BLaER1 (cell line): ENCODE measurements around the gene DHRSX.
"Not testable (repeated sequence)": the region's sequence is repeated elsewhere in the genome, so short reads cannot be mapped to it uniquely, and the experiment has no call there.

ENCODE experiments used
- H3K27ac ChIP-seq: shearing (Covaris generic); formaldehyde crosslinking; 2 replicates; pipeline ENCODE4 v1.8.1; 2022
- H3K27me3 ChIP-seq: shearing (Covaris generic); formaldehyde crosslinking; 2 replicates; pipeline ENCODE4 v1.8.1; 2022
- H3K36me3 ChIP-seq: shearing (Covaris generic); formaldehyde crosslinking; 2 replicates; pipeline ENCODE4 v1.8.1; 2022
- H3K4me1 ChIP-seq: shearing (Covaris generic); formaldehyde crosslinking; 2 replicates; pipeline ENCODE4 v1.8.1; 2022
- H3K4me2 ChIP-seq: shearing (Covaris generic); formaldehyde crosslinking; 2 replicates; pipeline ENCODE4 v1.8.1; 2022
- H3K4me3 ChIP-seq: shearing (Covaris generic); formaldehyde crosslinking; 2 replicates; pipeline ENCODE4 v1.8.1; 2022
- H3K9ac ChIP-seq: shearing (Covaris generic); formaldehyde crosslinking; 2 replicates; pipeline ENCODE4 v1.8.1; 2022
- H3K9me3 ChIP-seq: shearing (Covaris generic); formaldehyde crosslinking; 2 replicates; pipeline ENCODE4 v1.8.1; 2022
- H4K20me1 ChIP-seq: shearing (Covaris generic); formaldehyde crosslinking; 2 replicates; pipeline ENCODE4 v1.8.1; 2022
- Cebpa-rat ChIP-seq: shearing (Covaris generic); IDR thresholded peaks from 2 replicates; pipeline ENCODE4 v1.8.1; 2022

The DHRSX gene

DNA sequence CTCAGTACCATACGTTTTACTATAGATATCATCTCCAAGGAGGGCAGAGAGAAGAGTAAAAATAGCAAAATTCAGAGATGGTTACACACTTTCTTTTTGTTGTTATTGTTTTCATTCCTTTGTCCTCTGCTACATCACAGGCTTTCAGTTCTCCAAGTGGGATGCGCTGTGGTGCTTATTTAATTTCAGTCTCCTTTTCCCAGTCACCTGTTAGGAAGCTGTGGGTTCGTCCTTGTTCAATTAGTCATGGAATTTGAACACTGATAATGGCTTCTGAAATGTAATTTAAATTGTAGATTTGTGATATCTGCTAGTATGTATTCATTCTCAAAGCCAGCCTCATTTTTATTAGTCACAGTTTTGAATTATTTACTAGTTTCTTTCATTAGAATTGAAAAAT lies 38.8 kb upstream of the DHRSX start:
- H4K20me1 ChIP-seq = no peaks in the 10 kb centered on the region
- H3K9ac ChIP-seq = no peak overlapping the region
- H3K27me3 ChIP-seq = no peaks in the 10 kb centered on the region
- H3K36me3 ChIP-seq = no peaks in the 10 kb centered on the region
- H3K4me1 ChIP-seq = 0 out of 2 replicates have a peak, but pooled peaks cover 4% of the 10 kb centered on the region
- no peak overlapping the region for H3K4me2 ChIP-seq
- H3K27ac ChIP-seq = no peak overlapping the region
- TF ChIP-seq Cebpa-rat = no peak
- no peaks in the 10 kb centered on the region for H3K9me3 ChIP-seq
- no peak overlapping the region for H3K4me3 ChIP-seq

DNA sequence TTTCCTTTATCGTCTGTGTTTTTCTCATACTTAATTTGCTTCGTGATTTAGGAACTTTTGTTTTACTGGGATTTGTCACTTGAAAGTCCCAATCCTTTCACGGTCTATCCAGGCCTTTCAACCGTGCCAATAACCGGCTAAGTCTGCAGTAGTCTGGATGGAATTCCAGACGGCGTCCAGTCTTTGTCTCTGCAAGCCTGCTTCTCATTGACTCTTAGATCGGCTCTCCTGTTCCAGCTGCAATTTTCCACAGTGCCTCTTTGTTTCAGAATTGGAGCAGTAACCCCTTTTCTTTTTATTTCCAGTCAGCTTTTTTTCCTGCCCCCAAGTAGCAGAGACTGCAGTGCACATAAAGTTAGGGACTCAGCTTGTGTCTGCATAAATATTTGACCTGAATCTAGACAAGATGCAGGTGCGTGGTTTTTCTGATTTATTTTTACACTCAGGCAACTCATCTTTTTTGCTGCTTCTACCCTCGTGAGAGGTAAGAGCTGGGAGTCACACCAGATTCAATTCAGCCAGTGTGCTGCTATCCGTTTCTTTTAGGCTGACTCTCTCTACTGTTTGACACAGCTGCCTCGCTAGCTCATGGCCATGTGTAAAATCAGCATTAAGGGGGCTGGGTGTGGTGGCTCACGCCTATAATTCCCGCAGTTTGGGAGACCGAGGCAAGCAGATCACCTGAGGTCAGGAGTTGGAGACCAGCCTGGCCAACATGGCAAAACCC lies 37.4 kb upstream of the DHRSX start:
- no peak overlapping the region for H3K9ac ChIP-seq
- 0 out of 2 replicates have a peak, but pooled peaks cover 5% of the 10 kb centered on the region for H3K4me1 ChIP-seq
- H3K4me2 ChIP-seq = no peak overlapping the region
- no peak for TF ChIP-seq Cebpa-rat
- no peak overlapping the region for H3K4me3 ChIP-seq
- no peaks in the 10 kb centered on the region for H3K9me3 ChIP-seq
- H3K27ac ChIP-seq = no peak overlapping the region
- H4K20me1 ChIP-seq = no peaks in the 10 kb centered on the region
- no peaks in the 10 kb centered on the region for H3K36me3 ChIP-seq
- H3K27me3 ChIP-seq = no peaks in the 10 kb centered on the region

DNA sequence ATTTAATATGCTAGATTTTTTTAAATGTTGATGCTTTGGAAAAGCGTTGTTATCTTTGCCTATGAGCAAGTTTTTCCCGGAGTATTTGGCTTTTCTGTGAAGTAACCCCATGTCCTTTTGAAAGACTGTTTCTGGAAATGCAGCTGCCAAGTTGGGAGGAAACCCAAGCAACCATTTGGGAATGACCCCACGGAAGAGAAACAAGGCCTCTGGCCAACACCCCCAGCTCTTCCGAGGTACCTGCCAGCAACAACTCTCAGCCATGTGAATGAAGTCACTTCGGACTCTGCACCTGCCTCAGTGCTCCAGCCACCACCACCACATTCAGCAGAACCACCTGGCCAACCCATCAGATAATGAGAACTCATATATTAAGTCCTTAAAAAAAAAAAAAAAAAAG lies 36.2 kb upstream of the DHRSX start:
- no peak overlapping the region for H3K27ac ChIP-seq
- no peak overlapping the region for H3K4me2 ChIP-seq
- H3K4me3 ChIP-seq = no peak overlapping the region
- TF ChIP-seq Cebpa-rat = no peak
- 0 out of 2 replicates have a peak, but pooled peaks cover 4% of the 10 kb centered on the region for H3K4me1 ChIP-seq
- no peaks in the 10 kb centered on the region for H3K9me3 ChIP-seq
- no peak overlapping the region for H3K9ac ChIP-seq
- H3K36me3 ChIP-seq = no peaks in the 10 kb centered on the region
- H3K27me3 ChIP-seq = no peaks in the 10 kb centered on the region
- H4K20me1 ChIP-seq = no peaks in the 10 kb centered on the region

DNA sequence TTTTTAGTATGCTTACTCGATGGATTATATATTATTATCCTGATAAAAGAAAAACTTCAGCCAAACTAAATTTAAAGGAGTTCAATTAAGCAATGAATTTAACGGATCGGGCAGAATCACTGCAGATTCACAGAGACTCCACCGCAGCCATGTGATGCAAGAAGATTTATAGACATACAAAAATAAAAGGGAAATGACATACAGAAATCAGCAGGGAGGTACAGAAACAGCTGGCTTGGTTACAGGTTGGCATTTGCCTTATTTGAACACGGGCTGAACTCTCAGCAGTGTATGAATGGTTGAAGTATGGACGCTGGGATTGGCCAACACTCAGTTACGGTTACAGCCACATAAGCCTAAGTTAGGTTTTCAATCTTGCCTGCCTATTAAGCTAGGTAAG lies 35.4 kb upstream of the DHRSX start:
- no peaks in the 10 kb centered on the region for H3K36me3 ChIP-seq
- no peak overlapping the region for H3K4me2 ChIP-seq
- no peak overlapping the region for H3K9ac ChIP-seq
- TF ChIP-seq Cebpa-rat = no peak
- H3K27ac ChIP-seq = no peak overlapping the region
- no peaks in the 10 kb centered on the region for H3K27me3 ChIP-seq
- H4K20me1 ChIP-seq = no peaks in the 10 kb centered on the region
- 0 out of 2 replicates have a peak, but pooled peaks cover 4% of the 10 kb centered on the region for H3K4me1 ChIP-seq
- no peak overlapping the region for H3K4me3 ChIP-seq
- 0 out of 2 replicates have a peak, but pooled peaks cover 3% of the 10 kb centered on the region for H3K9me3 ChIP-seq

DNA sequence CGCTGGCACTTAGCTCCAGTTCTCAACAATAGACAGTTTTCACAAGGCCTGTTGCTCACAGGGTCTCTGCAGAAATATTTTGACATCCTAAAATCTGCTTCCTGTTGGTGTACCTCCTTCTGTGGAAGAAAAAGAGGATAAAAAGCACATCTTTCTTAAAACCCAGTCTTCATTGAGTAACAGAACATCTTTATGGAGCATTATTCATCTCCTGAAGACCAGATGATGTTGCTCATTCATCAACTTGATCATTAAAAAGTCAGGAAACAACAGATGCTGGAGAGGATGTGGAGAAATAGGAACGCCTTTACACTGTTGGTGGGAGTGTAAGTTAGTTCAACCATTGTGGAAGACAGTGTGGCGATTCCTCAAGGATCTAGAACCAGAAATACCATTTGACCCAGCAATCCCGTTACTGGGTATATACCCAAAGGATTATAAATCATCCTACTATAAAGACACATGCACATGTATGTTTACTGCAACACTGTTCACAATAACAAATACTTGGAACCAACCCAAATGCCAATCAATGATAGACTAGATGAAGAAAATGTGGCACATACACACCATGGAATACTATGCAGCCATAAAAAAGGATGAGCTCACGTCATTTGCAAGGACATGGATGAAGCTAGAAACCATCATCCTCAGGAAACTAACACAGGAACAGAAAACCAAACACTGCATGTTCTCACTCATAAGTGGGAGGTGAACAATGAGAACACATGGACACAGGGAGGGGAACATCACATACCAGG lies 33.7 kb upstream of the DHRSX start:
- H3K4me2 ChIP-seq, H3K4me3 ChIP-seq, H3K4me1 ChIP-seq, H4K20me1 ChIP-seq, H3K27ac ChIP-seq, H3K9me3 ChIP-seq, H3K9ac ChIP-seq, H3K27me3 ChIP-seq, H3K36me3 ChIP-seq: not testable (repeated sequence)

DNA sequence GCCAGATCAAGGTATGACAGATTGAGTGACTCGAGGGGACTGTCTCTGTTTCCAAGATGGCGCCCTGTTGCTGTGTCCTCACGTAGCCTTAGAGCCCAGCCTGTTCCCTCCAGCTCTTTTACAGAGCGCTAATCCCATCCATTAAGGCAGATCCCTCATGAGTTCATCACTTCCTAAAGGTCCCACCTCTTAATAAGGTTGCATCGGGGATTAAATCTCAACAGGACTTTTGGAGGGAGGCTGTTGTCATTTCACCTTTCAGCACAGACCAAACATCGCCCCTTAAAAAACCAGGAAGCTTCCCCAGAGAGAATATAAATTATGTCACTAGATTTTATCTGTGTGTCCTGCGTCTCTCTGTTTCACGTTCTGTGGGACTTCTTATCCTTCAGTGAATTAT lies 32.6 kb upstream of the DHRSX start:
- H3K27ac ChIP-seq = no peak overlapping the region
- TF ChIP-seq Cebpa-rat = no peak
- H3K36me3 ChIP-seq = no peaks in the 10 kb centered on the region
- no peaks in the 10 kb centered on the region for H3K27me3 ChIP-seq
- H3K4me1 ChIP-seq = 0 out of 2 replicates have a peak, but pooled peaks cover 4% of the 10 kb centered on the region
- H3K4me3 ChIP-seq = no peak overlapping the region
- peaks cover 8% of the 10 kb centered on the region; the same call in 1 of the 2 replicates for H3K9me3 ChIP-seq
- no peak overlapping the region for H3K4me2 ChIP-seq
- no peak overlapping the region for H3K9ac ChIP-seq
- no peaks in the 10 kb centered on the region for H4K20me1 ChIP-seq

DNA sequence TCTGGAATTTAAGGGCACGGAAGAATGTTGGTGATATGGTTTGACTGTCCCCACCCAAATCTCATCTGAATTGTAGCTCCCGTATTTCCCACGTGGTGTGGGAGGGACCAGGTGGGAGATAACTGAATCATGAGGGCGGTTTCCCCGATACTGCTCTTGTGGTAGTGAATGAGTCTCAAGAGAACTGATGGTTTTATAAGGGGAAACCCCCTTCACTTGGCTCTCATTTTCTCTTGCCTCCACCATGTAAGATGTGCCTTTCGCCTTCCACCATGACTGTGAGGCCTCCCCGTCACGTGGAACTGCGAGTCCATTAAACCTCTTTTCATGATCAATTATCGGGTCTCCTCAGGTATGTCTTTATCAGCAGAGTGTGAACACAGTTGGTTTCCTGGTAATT lies 25.6 kb upstream of the DHRSX start:
- H3K9ac ChIP-seq = no peak overlapping the region
- H3K27me3 ChIP-seq = no peaks in the 10 kb centered on the region
- no peak for TF ChIP-seq Cebpa-rat
- no peak overlapping the region for H3K4me3 ChIP-seq
- peak overlapping the region; percentile 16; the same call in 1 of the 2 replicates for H3K4me2 ChIP-seq
- H3K36me3 ChIP-seq = no peaks in the 10 kb centered on the region
- H3K9me3 ChIP-seq = peaks cover 34% of the 10 kb centered on the region
- no peak overlapping the region for H3K27ac ChIP-seq
- no peaks in the 10 kb centered on the region for H4K20me1 ChIP-seq
- H3K4me1 ChIP-seq = peaks cover 14% of the 10 kb centered on the region; the same call in 1 of the 2 replicates

DNA sequence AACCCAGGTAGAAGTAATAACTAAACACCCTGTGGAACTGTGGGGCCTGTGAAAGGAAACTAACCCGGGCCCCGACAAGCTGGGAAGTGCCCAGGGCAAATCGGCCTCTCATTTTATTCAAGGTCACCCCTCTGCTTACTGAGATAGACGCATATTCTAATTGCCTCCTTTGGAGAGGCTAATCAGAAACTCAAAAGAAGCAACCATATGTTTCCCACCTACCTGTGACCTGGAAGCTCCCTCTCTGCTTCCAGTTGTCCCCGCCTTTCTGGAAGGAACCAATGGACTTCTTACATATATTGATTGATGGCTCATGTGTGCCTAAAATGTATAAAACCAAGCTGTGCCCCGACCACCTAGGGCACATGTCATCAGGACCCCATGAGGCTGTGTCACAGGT lies 23.1 kb upstream of the DHRSX start:
- Histone ChIP-seq H3K9me3 (peaks cover 33% of the 10 kb centered on the region), H3K27me3 (no peaks in the 10 kb centered on the region), H3K4me1 (peaks cover 21% of the 10 kb centered on the region; the same call in 1 of the 2 replicates), H3K4me3 (no peak overlapping the region), H4K20me1 (no peaks in the 10 kb centered on the region), H3K27ac (no peak overlapping the region), H3K4me2 (no peak overlapping the region), H3K36me3 (no peaks in the 10 kb centered on the region), H3K9ac (no peak overlapping the region)
- no peak for TF ChIP-seq Cebpa-rat

DNA sequence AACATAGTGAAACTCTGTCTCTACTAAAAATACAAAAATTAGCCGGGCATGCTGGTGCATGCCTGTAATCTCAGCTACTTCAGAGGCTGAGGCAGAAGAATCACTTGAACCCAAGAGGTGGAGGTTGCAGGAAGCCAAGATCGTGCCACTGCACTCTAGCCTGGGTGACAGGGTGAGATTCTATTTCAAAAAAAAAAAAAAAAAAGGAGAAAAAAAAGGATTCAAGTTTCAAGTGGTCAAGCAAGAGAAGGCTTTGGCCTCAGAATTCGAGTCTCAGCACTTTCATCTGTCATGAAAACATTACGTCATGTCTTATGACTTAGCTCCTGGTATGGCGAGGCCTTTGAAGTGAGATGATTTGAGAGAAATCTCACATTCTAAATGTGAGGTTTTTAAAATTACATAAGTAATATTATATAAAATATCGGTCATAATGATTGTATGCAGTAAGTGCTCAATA lies 21.2 kb upstream of the DHRSX start:
- H3K4me2 ChIP-seq = peak overlapping the region; percentile 1; the same call in 1 of the 2 replicates

More for the DNA sequence above, 21.2 kb upstream of the DHRSX start:
- Histone ChIP-seq H3K36me3 (no peaks in the 10 kb centered on the region), H3K27me3 (no peaks in the 10 kb centered on the region), H3K9me3 (peaks cover 17% of the 10 kb centered on the region), H3K27ac (no peak overlapping the region), H4K20me1 (no peaks in the 10 kb centered on the region), H3K9ac (no peak overlapping the region), H3K4me1 (peaks cover 34% of the 10 kb centered on the region), H3K4me3 (no peak overlapping the region)
- TF ChIP-seq Cebpa-rat = no peak
